22Rv1 (cell line): ENCODE data around the gene ITCH.

ENCODE experiments used
- H3K27ac ChIP-seq: fragments of 450-650 bp; 2 replicates; pipeline ENCODE4 v1.5.1; 2017
- CTCF ChIP-seq: fragments of 450-650 bp; IDR thresholded peaks from 2 replicates; pipeline ENCODE4 v1.5.1; 2017; ENCODE audit warnings: mild to moderate bottlenecking
- ZFX ChIP-seq: fragments of 450-650 bp; IDR thresholded peaks from 2 replicates; pipeline ENCODE4 v1.6.1; 2017; ENCODE audit warnings: antibody characterized with exemption, borderline replicate concordance

Gene ITCH

GRCh38 chr20:34552569-34552968 lies 189.5 kb downstream of the ITCH start:
- TF ChIP-seq ZFX (no peak), CTCF (no peak)
- H3K27ac ChIP-seq = peak overlapping the region; percentile 77

- H3K27ac ChIP-seq = peak overlapping the region; percentile 77
- TF ChIP-seq ZFX (no peak), CTCF (no peak)
Observed at GRCh38 chr20:34553366-34553867, 190.3 kb downstream of the ITCH start.

DNA sequence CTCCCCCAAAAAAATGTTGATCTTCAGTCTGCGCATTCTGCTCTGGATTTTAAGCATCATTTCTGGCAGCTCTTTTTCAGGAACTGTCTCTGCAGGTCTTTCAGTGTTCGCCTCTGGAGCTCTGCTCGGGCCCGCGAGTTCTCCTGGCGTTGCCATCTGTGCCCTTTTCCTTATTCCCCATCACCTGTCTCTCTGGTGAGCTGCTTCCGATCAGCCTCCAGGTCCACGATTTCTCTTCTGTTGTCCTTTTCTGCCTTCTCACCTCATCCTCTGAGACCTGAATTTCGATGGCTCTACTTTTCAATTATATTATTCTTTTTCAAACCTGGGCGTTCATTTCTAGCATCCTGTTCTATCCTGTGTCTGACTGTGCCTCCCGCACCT lies 194.9 kb downstream of the ITCH start:
- peak overlapping the region; percentile 68 for H3K27ac ChIP-seq
- no peak for TF ChIP-seq CTCF
- TF ChIP-seq ZFX = no peak

- TF ChIP-seq ZFX (no peak), CTCF (no peak)
- H3K27ac ChIP-seq = peak within 1 kb of the TSS; percentile 68
Observed at GRCh38 chr20:34558320-34559218, 195.5 kb downstream of the ITCH start, which contains the start of gene MAP1LC3A. Gene MAP1LC3A (plus strand): TSS chr20:34558718. CDS start chr20:34558869, 151 bp downstream.

GRCh38 chr20:34559311-34560140 lies 196.5 kb downstream of the ITCH start:
- H3K27ac ChIP-seq = peak overlapping the region; percentile 68
- TF ChIP-seq ZFX = no peak
- no peak for TF ChIP-seq CTCF

DNA sequence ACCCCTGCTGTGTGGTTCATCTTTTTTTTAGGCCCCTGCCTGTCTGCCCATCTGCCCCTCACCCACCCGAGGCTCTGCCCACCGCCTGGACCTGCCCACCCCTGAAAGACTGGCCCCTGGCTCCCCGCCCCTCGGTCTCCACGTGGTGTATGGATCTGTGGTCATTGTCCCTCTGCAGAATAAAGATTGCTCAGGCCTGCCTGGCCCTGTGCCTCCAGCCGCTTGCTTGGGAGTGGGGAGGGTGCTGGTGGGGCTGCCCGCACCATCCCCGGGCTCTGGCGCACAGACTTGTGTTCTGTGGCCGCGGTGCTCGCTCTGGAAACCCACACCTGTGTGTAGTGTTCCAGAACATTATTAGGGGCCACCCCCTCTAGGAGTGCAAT lies 197.1 kb downstream of the ITCH start:
- TF ChIP-seq ZFX = no peak
- no peak for TF ChIP-seq CTCF
- H3K27ac ChIP-seq = no peak overlapping the region
